Heart left ventricle (tissue), 13 donors: ENCODE results near the gene SLC35D1.

Experiments
- POLR2A ChIP-seq, 2 donors: fragments of 450-650 bp; IDR thresholded peaks; one replicate each; pipeline ENCODE4 v1.6.1; 2017; ENCODE audit warnings: antibody characterized with exemption in 2 of 2, mild to moderate bottlenecking in 2 of 2, moderate library complexity in 2 of 2
- TF ChIP-seq, protein P1 (sequence below), 12 donors: fragments of 200-600 bp; sonication (generic) in 4 of 12; IDR thresholded peaks; one replicate each; pipeline versions ENCODE4 v1.5.0 to v1.8.0; 2018 to 2022; ENCODE audit warnings: antibody characterized with exemption in 12 of 12, mild to moderate bottlenecking in 5 of 12
- donor health status: ischemic (EF 13 %, LVEDD 7.1; RV severe dilation, severe dysfunction).
- donor health status: DM: no; HTN: yes; CAD: no.
- donor health status: DM: no; HTN: no; CAD: no.
- donor health status: ischemic (EF 25% LVEDD 6.9; RV normal size, moderate dysfunction).
- donor health status: ischemic (EF 25% LVEDD 5.7; RV mildly dilated, moderate dysfunction).
- donor health status: ischemic (EF 35%, LVEDD 5.7; RV mildly dilated, moderate dysfunction).
- donor health status: nonischemic (EF 11% LVEDD 7.7; RV severe dilation, severe dysfunction).
- donor health status: DM: yes; HTN: yes; CAD: no.
- donor health status: PGD.
- donor health status: ischemic (EF 29% LVEDD 5.4; RV normal size, mild dysfunction).
- donor health status: nonischemic (EF 23%, LVEDD 6.1; RV moderate dilation, normal function).

DNA sequence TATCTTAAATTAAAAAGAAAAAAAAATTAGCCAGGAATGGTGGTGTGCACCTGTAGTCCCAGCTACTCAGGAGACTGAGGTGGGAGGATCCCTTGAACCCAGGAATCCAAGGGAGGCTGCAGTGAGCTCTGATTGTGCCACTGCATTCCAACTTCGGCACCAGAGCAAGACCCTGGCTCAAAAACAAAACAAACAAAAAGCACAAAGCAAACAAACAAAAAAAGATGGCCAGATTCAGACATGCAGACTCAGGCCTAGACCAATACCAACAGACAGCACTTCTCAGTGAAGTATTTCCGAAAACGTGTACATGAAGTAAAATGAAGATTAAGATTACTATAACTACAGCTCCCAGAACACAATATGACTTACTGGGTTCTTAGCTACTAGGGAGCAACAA lies 10.6 kb downstream of the SLC35D1 start:
- TF ChIP-seq, protein P1, sequence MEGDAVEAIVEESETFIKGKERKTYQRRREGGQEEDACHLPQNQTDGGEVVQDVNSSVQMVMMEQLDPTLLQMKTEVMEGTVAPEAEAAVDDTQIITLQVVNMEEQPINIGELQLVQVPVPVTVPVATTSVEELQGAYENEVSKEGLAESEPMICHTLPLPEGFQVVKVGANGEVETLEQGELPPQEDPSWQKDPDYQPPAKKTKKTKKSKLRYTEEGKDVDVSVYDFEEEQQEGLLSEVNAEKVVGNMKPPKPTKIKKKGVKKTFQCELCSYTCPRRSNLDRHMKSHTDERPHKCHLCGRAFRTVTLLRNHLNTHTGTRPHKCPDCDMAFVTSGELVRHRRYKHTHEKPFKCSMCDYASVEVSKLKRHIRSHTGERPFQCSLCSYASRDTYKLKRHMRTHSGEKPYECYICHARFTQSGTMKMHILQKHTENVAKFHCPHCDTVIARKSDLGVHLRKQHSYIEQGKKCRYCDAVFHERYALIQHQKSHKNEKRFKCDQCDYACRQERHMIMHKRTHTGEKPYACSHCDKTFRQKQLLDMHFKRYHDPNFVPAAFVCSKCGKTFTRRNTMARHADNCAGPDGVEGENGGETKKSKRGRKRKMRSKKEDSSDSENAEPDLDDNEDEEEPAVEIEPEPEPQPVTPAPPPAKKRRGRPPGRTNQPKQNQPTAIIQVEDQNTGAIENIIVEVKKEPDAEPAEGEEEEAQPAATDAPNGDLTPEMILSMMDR (IDR thresholded peaks at IDR 0.05), result no peak
- TF ChIP-seq POLR2A (IDR thresholded peaks at IDR 0.05), result no peak
